ENCODE data around the gene ZCCHC14. TPM values are rescaled to one million over a fixed set of nuclear protein-coding genes. Genes with fewer than 3 reads are reported as not detected.
A peak's percentile ranks its signal among the peaks of the same experiment; 100 is the strongest.

ZCCHC14 gene
- total RNA-seq, 1 experiment from 2014 or later, result 33.1 TPM

DNA sequence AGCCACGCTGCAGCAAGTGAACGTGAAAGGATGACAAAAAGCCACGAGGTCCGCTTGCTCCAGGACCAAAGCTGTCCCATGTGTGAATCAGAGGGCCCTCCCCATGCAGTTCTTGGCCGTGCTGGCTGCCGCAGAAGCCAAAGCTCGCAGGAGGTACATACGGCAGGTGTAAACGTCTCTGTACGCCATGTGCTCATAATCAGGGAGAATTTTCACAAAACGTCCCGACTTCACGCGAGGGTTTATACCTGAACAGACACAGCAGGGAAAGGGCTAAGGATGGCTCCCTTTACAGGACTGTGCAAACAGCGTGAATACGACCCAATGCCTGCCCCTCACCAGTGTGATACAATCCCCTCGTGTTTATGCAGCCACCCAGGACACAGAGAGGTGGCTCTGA lies 134.6 kb downstream of the ZCCHC14 start:
- peaks cover 4% of the 10 kb centered on the region for H3K36me3 ChIP-seq (ENCODE audit: control insufficient read depth, insufficient read depth, low read length)
- H3K27me3 ChIP-seq (replicated peaks; ENCODE audit: control insufficient read depth, insufficient read depth, low read length), result no peaks in the 10 kb centered on the region
- Mint-ChIP-seq H3K9me3 (ENCODE audit: unreplicated experiment) (no peaks in the 10 kb centered on the region), H3K36me3 (ENCODE audit: insufficient read depth, unreplicated experiment) (peaks cover 50% of the 10 kb centered on the region), H3K4me1 (ENCODE audit: low read depth, unreplicated experiment) (peaks cover 13% of the 10 kb centered on the region), H3K27me3 (ENCODE audit: insufficient read depth, unreplicated experiment) (no peaks in the 10 kb centered on the region), H3K27ac (ENCODE audit: unreplicated experiment) (no peak overlapping the region), H3K4me3 (ENCODE audit: unreplicated experiment) (no peak overlapping the region)
- CTCF ChIA-PET, result no interaction called here
- no peak for TF ChIP-seq CTCF (IDR thresholded peaks at IDR 0.05; ENCODE audit: insufficient read depth in 1 of 2, low read depth in 1 of 2, low read length in 1 of 2, severe bottlenecking in 1 of 2, unreplicated experiment in 1 of 2)
- BruUV-seq (replicated peaks), result no TSS peak
- H3K4me1 ChIP-seq, result peaks cover 22% of the 10 kb centered on the region
- POLR2A ChIA-PET, result interaction anchor here (0.8 kb wide), 1 partner anchor 26 kb away, joined by 3 read pairs; no protein-coding TSS in a partner anchor
- intact Hi-C loops (cut with micrococcal nuclease; ENCODE audit: unreplicated experiment), result no loop called here
- no peaks in the 10 kb centered on the region for H3K9me3 ChIP-seq
- no peak overlapping the region for H3K4me3 ChIP-seq (ENCODE audit: low read depth, low read length)
- DNase-seq, result no peak

DNA sequence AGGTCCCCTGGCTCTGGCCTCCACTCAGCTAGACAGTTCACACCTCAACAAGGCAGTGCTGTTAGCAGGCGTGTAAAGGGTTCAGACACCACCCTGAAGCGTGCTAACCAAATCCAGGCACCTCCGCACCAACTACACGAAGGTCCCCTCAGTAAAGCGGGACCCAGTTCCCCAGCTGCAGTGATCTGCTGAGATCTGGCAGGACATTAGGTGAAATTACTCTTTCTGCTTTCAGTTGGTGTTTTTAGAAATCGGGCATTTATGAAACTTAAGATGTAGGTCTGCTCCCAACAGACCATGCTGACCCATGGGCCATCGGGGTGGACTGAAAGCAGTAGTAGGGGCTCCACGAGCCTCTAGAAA lies 136.4 kb downstream of the ZCCHC14 start:
- H3K4me1 ChIP-seq, result peaks cover 22% of the 10 kb centered on the region
- H3K36me3 ChIP-seq (ENCODE audit: control insufficient read depth, insufficient read depth, low read length), result peaks cover 2% of the 10 kb centered on the region
- no peaks in the 10 kb centered on the region for H3K27me3 ChIP-seq (replicated peaks; ENCODE audit: control insufficient read depth, insufficient read depth, low read length)
- no peaks in the 10 kb centered on the region for H3K9me3 ChIP-seq
- H3K4me3 ChIP-seq (ENCODE audit: low read depth, low read length), result no peak overlapping the region
- no peaks in the 10 kb centered on the region for H3K27me3 Mint-ChIP-seq (ENCODE audit: insufficient read depth, unreplicated experiment)
- CTCF ChIA-PET, result interaction anchor here (0.6 kb wide), 1 partner anchor 280 kb away, joined by 4 read pairs; no protein-coding TSS in a partner anchor
- H3K27ac Mint-ChIP-seq (ENCODE audit: unreplicated experiment), result peak overlapping the region; percentile 71
- POLR2A ChIA-PET, result interaction anchor here (1.9 kb wide), 1 partner anchor 27 kb away, joined by 7 read pairs; the partner anchor contains the start of gene FBXO31
- H3K4me1 Mint-ChIP-seq (ENCODE audit: low read depth, unreplicated experiment), result peaks cover 13% of the 10 kb centered on the region
- H3K9me3 Mint-ChIP-seq (ENCODE audit: unreplicated experiment), result no peaks in the 10 kb centered on the region
- no TSS peak for BruUV-seq (replicated peaks)
- TF ChIP-seq CTCF (IDR thresholded peaks at IDR 0.05; ENCODE audit: insufficient read depth in 1 of 2, low read depth in 1 of 2, low read length in 1 of 2, severe bottlenecking in 1 of 2, unreplicated experiment in 1 of 2), result no peak
- H3K4me3 Mint-ChIP-seq (ENCODE audit: unreplicated experiment), result no peak overlapping the region
- H3K36me3 Mint-ChIP-seq (ENCODE audit: insufficient read depth, unreplicated experiment), result peaks cover 50% of the 10 kb centered on the region
- DNase-seq, result no peak
- intact Hi-C loops (cut with micrococcal nuclease; ENCODE audit: unreplicated experiment), result no loop called here

Other genes with a start within 250 kb of the ZCCHC14 start
- gene C16orf95, start 175.6 kb downstream of the ZCCHC14 start, total RNA-seq (2022), result 4.4 and 6.9 TPM in 2 replicates
- gene FBXO31, start 109.2 kb downstream of the ZCCHC14 start, total RNA-seq (2022), result 50.9 and 55.6 TPM in 2 replicates
- 64.7 and 72.3 TPM in 2 replicates for gene MAP1LC3B, start 100.7 kb downstream of the ZCCHC14 start, total RNA-seq (2022)
- 3.5 and 4.8 TPM in 2 replicates for gene JPH3, start 109.5 kb upstream of the ZCCHC14 start, total RNA-seq (2022)

Measured in Caco-2 (cell line).